ENCODE measurements around the gene KCNK16.

KCNK16 gene

GRCh38 chr6:39341937-39342336 lies 19.4 kb upstream of the KCNK16 start:
- DNase-seq (ENCODE audit: low read depth): no peak

GRCh38 chr6:39341352-39341751 lies 18.9 kb upstream of the KCNK16 start:
- DNase-seq (ENCODE audit: low read depth): no peak

- DNase-seq (ENCODE audit: low read depth): no peak
Measured at GRCh38 chr6:39339868-39340550, 17.5 kb upstream of the KCNK16 start.

- DNase-seq (ENCODE audit: low read depth): no peak
Measured at GRCh38 chr6:39339096-39339867, 16.8 kb upstream of the KCNK16 start.

GRCh38 chr6:39338397-39338796 lies 15.9 kb upstream of the KCNK16 start:
- no peak for DNase-seq (ENCODE audit: low read depth)

GRCh38 chr6:39335780-39336545 lies 13.5 kb upstream of the KCNK16 start:
- no peak for DNase-seq (ENCODE audit: low read depth)

GRCh38 chr6:39333644-39334438 lies 11.3 kb upstream of the KCNK16 start:
- no peak for DNase-seq (ENCODE audit: low read depth)

- DNase-seq (ENCODE audit: low read depth): no peak
Measured at GRCh38 chr6:39330476-39330875, 8.0 kb upstream of the KCNK16 start.

- DNase-seq (ENCODE audit: low read depth): no peak
Measured at GRCh38 chr6:39330057-39330456, 7.6 kb upstream of the KCNK16 start.

- DNase-seq (ENCODE audit: low read depth): no peak
Measured at GRCh38 chr6:39328066-39328465, 5.6 kb upstream of the KCNK16 start.

- DNase-seq (ENCODE audit: low read depth): no peak
Measured at GRCh38 chr6:39327507-39327906, 5.0 kb upstream of the KCNK16 start.

GRCh38 chr6:39321761-39322160 lies 741 bp downstream of the KCNK16 start:
- no peak for DNase-seq (ENCODE audit: low read depth)

GRCh38 chr6:39320363-39320984 lies 2.0 kb downstream of the KCNK16 start:
- DNase-seq (ENCODE audit: low read depth): no peak

GRCh38 chr6:39319621-39320362 lies 2.7 kb downstream of the KCNK16 start:
- DNase-seq (ENCODE audit: low read depth): no peak

GRCh38 chr6:39317256-39317655 lies 5.2 kb downstream of the KCNK16 start:
- DNase-seq (ENCODE audit: low read depth): no peak

GRCh38 chr6:39314273-39314795 lies 8.2 kb downstream of the KCNK16 start, which contains the start of gene KCNK17:
TSS of gene KCNK17 (minus strand) at chr6:39314419. CDS start at chr6:39314320, 99 bp downstream.
- DNase-seq (ENCODE audit: low read depth): no peak

GRCh38 chr6:39313526-39314272 lies 8.8 kb downstream of the KCNK16 start:
- no peak for DNase-seq (ENCODE audit: low read depth)

- DNase-seq (ENCODE audit: low read depth): no peak
Measured at GRCh38 chr6:39312912-39313525, 9.5 kb downstream of the KCNK16 start.

GRCh38 chr6:39310542-39310941 lies 12.0 kb downstream of the KCNK16 start:
- no peak for DNase-seq (ENCODE audit: low read depth)

All from stimulated activated CD4-positive, alpha-beta T cell treated with anti-CD3 and anti-CD28 coated beads, Interleukin-2, amount 100 ng/mL, for 4 hours (primary cell).